Effector CD8-positive, alpha-beta T cell (primary cell): ENCODE measurements around the gene DNAJB8.

Experiments used
- DNase-seq: peaks from one replicate; lab custom pipeline; 2025; lab: John Stamatoyannopoulos, UW

The DNAJB8 gene

DNA sequence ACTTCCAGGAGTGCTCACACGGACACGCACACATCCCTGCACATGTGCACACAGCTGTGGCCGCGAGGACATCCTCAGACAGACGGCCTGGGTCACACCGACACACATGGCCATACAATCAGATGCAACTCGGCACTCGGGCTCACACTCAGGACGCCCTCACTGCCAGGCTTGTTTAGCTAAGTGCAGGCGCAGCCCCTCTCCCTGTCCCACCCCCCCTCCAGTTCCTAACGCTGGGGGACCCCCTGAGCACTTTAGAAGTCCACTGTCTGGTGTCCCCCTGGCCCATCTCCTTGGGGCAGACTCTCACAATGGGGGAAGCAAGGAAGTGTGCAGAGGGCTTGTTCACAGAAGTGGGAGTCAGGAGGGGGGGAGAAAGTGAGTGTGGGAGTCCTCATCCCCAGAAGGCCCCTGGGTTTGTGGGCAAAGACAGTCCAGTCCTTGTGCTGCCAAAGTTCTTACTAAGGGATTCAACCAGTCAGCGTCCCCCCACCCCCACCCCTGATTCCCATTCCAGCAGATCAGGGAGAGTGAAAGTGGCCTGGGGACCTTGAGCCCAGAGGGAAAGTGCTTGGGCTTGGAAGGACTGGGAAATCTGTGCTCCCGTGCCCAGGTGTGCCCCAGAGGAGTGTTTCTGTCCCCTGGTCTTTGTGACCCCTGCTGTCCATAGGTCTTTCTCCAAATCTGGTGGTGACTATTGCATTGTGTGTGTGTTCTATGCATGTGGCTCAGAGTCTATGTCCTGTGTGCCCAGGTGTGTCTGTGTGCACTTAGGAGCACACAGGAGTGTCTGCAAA lies 27.1 kb upstream of the DNAJB8 start:
- DNase-seq = no peak

DNA sequence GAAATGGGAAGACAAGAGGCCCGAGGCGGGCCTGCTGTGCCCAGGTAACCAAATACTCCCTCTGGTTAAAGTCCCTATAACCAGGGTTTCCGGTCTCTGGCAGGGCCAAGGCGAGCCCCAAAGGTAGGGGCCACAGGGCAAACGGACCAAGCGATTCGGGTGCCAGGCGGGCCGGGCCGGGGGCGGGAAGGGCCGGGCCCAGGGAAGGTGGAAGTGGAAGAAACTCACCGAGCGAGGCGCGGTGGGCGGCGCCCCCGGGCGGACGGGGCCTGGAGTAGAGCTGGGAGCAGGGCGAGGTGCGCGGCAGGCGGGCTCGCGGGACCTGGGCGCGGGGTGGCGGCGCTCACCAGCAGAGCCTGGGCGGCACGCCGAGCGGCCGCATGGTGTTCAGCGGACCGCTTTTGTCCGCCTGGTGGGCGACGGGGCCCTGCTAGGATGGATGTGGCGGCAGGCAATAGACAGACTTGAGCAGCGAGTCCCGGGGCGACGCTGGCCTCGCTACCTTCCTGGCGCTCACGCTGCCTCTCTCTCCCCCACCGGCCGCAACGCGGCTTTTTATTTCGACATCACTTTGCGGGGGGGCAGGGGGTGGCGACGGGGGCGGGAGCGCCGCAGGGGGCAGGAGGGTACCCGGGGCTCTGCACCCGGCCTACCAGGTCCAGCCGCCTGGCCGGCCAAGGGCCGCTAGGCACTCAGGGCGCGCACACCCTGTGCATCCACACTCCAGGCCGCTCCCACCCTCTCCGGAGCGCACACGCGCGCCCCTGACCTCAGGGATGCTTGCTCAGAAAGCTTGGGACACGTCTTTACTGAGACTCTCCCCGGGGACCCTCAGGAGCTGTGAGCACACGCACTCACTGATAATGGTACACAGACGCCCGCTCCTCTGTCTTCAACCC lies 26.2 kb upstream of the DNAJB8 start, which contains the start of gene GATA2:
Gene GATA2 (minus strand): TSS at position 531 of the 899 bp plus-strand sequence. CDS start 6,170 bp downstream, outside the sequence.
- DNase-seq = no peak

DNA sequence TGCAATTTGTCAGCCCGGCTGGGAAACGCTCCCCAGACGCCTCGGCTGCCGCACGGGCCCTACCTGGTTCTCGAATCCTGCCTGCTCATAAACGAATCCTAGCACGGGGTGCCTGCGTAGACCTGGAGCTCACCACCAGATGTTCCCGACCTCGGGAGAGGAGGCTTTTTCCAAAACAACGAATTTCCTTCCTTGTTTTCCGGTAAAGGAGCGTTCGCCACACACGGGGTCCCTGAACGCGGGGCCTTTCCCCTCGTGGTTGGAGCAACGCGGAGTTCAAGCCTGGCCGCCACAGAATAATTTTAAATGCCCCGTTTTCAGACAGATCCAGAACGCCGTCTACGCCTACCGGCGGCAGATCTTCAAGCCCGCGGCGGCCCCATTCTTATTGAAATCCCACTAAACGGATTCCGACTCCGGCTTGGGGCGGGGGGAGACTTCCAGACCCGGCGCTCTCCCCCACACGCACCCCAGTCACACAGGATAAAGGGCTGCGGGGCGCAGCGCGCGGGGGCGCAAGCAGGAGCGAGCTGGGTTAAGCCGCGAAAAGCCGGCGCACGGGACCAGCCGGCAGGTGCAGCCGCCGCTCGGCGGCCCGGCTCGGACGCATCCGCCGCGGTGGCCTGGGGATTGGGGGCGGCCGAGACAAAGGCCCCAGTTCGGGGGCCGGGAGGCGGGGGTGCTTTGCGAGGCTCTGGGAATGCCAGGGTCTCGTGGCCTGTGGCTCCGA lies 25.4 kb upstream of the DNAJB8 start:
- no peak for DNase-seq

DNA sequence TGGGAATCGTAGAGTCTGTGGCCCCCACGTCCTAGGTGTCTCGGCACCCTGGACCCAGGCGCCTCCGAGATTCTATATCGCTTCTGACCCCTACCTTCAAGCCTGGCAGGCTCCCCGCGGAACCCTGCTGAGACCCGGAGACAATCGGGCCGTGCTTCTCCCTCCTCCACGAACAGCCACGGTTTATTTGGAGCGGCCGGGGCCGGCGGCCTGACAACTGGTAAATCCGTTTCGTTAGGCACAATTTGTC lies 24.9 kb upstream of the DNAJB8 start:
- DNase-seq = no peak

DNA sequence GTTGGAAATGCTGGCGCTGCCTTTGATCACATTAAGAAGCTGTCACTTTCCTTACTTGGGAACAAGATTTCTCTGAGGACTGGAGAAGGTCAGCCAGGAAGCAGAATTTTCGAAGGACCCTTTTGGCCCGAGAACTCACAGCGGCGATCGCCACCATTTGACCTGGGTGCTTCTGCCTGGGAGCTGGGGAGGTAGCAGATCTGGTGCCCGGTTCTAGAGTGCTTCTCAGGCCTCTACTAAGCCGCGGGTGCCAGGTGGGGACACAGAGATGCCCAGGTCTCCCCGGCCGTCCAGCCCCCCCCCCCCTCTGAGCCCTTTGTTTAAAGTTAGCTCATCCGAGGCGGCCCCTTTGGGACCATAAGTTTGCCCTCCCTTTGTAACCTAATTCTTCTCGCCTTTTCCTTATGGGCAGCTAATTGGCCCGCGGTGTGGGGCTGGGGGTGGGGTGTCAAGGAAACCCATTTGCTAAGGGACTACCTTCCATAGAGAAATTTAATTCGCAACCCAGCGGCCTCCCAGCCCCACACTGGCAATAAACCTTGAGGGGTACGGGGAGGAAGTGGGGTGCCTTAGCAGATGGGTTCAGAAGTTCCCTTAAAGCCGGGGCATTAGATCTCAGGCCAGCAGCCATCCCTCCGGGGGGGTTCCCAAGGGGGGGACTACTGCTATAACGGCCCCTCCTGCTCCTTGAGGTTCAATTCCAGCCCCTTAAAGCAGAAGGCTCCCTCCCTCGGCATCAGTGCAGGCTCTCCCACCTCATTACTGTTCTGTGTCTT lies 24.4 kb upstream of the DNAJB8 start:
- no peak for DNase-seq

DNA sequence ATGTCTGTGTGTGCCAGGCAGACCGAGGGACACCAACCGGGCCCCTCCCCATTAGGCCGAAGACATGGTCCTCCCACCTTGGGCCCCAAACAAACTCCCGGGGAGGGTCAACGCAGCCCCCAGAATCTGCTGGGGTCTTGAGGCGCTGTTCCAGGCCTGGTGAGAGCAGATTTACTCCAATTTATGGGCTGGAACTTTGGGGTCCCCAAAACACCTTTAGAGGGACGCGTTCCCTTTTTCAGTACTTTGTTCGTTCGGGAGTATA lies 23.9 kb upstream of the DNAJB8 start:
- no peak for DNase-seq

DNA sequence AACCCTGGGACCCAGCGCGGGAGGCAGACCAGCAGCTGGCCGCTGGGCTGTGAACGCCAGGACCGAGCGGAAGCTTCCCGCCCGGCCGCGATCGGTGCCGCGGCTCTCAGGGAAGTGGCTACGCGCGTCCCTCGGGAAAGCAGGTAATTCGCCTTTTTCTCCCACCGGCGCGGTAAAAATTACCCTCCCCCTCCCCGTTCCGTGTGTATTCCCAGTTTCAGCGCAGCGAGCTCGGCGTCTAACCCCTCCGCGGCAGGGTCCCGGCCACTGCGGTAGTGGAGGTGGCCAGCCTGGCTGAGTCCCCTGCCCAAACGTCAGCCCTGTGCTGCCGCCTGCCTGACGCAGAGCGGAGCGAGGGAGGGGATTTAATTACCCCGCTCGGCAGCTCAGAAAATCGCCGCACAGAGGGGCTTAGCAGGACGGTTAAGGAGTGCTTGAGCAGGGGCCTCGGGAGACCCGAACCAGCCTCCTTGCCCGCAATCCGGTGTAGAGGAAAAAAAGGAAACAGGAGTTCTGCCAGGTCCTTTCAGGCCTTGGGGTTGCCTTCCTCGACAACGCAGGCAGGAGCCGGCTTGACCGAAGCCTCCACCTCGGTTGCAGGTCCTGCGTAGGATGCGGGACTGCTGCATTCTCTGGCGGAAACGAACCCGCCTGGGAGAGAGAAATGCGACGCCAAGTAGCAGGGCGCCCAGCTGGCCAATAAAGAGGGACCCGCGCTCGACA lies 23.4 kb upstream of the DNAJB8 start:
- no peak for DNase-seq

DNA sequence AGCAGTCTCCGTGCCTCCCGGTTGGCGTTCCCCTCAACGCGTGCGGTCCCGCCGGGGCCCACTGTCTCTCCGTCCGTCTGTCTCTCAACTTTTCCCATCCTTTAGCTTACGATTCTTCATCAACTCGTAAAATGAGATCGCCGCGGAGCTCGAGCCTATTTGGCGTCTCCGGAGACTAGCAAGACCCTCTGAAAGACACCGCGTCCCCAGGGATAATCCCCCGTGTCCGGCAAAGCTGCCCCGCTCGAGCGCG lies 22.9 kb upstream of the DNAJB8 start:
- DNase-seq = no peak

DNA sequence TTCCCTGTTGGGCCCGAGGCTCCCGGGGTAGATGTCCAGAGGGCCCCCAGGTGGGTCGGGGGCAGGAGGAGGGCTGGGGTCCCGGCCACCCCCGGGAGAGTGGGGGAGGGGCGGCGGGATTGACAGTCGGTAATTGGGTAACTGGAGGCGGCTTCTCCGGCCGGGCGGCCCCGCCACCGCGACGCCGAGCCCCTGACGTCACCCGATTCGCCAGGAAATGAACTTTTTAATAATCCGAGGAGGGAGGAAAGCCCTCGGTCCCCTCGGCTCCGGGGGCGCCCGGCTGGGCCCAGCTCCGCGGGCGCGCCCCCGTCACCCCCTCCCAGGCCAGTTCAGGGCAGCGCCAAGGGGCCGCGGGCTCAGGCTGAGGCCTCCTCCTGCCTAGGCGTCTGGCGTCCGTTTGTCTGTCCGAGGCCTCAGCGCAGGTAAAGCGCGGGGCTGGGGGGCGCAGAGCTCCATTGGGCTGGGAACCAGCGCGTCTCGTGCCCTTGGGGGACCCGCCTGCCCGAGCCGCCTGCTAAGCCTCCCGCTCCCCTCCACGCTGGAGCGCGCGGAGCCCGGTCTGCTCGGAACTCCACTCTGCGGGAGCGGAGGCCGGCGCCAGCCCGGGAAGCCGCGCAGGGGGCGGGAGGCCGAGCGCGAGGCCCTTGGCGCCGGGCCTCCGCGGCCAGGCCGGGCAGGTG lies 22.4 kb upstream of the DNAJB8 start:
- no peak for DNase-seq

DNA sequence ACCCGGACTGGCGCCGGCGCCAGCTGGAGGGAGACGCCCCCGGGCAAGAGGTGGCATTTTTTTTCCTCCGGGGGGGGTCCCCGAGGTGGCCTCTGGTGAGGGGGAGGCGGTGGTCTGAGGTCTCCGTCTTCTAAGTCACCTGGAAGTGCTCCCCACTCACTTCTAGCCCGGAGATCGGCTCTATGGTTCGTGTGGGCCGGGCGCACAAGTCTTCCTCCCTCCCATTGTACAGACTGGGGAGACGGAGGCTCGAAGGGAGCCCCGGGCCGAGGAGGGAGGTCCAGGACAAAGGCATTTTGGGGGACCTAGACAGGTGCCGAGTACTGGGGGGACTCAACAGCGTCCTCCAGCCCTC lies 21.9 kb upstream of the DNAJB8 start:
- DNase-seq = no peak

DNA sequence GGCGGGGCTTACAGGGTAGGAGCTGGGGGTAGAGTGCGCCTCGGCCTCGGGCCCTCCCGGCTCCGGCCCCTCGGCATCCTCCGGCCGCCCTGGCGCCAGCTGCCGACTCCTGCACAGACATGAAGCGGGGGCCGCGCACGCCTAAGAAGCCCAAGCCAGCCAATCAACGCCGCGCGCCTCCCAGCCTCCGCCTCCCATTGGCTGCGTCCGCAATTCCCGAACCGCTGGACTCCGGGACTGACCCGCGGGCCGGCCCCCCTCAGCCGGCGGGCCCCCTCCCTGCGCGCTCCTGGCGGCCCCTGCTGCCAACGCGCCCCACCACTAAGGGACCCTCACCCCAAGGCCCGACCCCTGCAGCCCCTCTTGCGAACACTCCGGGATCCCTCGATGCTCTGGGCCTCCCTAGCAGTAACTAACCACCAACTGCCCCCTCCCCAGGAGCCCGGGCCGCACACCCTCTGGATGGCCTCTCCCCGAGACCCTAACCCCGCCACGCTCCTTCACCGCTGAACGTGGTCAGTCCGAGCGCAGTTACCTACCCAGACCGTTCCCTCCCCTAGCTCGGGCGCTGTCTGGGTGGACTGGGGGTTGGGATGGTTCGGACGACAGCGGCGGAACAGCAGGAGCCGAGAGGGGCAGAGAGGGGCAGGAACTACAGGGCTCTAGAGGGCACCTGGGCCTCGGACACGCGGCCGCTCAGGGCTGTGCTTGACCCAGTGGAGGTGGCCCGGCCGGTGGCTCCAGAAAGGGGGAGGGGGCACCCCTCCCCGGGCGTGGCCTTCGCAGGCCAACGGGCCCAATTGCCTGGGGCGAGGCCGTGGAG lies 21.3 kb upstream of the DNAJB8 start:
- DNase-seq = no peak

DNA sequence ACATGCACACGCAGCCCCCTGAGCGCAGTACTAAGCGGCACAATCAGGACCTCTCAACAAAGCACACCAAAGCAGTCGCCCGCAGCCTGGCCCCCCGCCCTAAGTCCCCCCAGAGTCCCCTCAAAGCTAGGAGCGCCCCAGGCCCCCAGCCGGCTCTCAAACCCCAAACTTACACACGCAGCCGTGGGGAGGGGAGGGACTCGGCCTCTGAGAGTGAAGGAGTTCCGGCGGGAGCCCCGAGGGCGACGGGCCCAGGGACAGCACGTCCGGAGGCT lies 20.8 kb upstream of the DNAJB8 start:
- DNase-seq = no peak

DNA sequence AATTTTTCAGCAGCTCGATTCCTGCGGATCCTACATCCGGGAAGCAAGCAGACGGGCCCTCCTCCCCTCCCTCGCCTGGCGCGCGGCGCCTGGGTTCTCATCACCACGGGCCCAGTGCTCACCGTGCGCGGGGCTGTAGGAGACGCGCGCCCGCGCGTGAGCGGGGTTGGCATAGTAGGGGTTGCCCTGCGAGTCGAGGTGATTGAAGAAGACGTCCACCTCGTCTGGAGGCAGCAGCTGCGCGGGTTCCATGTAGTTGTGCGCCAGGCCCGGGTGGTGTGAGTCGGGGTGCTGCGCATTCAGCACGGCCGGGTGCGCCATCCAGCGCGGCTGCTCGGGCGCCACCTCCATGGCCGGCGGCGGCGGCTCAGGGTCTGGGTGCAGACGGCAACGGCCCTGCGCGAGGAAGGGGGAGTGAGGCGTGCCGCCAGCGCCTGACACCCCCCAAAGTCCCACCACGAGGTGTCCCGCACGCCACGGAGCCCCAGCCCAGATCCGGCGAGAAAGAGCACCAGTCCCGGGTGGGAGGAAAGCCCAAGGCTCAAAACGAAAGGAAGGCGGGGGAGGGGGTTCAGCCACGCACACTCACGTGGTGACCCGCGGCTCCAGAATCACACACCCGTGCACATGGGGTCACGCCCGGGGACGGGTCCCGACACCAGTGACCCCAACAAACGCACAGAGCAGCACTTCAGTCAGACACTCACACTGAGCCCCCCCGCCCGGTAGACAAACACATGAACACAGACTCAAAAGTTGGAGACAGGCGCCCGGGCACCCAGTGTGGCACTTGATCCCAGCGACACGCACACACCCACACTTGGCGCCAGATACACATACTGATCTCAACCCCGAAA lies 20.2 kb upstream of the DNAJB8 start:
- DNase-seq = no peak

DNA sequence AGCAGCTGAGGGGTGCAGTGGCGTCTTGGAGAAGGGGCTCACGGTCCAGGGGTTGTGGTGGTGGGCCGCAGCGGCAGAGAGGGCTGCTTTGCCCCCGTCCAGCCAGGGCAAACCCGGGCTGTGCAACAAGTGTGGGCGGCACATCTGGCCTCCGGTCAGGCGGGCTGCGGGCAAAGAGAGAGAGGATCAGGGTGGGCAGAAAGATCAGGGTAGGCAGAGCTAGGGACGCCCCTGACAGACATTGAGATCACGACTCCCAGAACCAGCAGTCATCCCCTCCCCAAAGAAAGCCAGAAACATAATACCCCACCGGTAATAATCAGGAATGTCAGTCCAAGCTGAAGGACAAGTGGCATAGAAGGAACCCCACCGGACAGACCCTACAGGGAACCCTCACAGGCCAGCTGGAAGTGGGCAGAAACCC lies 19.5 kb upstream of the DNAJB8 start:
- DNase-seq = no peak

DNA sequence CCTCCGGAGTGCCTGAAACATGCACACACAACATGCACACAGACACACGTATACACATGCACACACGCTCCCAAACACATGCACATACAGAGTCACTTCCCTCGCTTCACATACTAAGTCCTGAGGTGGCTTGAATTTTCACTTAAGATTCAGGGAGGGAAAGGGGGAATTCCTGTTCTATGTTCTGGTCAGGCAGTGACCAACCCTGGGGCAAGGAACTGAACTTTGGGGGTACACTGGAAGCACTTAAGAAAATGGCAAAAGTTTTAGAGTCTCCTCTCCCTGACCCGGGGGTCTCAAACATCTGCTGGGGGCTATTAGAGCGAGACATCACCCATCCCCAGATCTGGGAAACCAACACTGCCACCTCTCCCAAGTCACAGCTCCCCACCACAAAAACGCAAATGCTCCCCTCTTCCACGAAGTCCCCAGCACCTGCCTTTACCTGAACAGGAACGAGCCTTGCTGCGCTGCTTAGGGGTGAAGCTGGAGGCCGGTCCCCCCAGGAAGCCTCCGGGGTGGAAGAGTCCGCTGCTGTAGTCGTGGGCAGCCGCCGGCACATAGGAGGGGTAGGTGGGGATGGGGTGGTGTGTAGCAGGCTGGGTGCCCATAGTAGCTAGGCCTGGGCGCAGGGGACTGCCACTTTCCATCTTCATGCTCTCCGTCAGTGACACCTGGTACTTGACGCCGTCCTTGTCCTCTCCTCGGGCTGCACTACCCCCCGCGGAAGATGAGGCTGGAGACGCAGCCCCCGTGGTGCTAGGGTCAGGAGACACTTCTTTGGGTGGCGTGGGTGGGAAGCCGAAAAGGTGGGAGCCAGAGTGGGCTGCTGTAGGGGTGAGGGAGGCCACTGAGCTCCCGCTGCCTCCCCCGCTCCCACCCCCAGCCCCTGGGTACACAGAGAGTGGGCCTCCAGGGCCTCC lies 18.9 kb upstream of the DNAJB8 start:
- DNase-seq = no peak

DNA sequence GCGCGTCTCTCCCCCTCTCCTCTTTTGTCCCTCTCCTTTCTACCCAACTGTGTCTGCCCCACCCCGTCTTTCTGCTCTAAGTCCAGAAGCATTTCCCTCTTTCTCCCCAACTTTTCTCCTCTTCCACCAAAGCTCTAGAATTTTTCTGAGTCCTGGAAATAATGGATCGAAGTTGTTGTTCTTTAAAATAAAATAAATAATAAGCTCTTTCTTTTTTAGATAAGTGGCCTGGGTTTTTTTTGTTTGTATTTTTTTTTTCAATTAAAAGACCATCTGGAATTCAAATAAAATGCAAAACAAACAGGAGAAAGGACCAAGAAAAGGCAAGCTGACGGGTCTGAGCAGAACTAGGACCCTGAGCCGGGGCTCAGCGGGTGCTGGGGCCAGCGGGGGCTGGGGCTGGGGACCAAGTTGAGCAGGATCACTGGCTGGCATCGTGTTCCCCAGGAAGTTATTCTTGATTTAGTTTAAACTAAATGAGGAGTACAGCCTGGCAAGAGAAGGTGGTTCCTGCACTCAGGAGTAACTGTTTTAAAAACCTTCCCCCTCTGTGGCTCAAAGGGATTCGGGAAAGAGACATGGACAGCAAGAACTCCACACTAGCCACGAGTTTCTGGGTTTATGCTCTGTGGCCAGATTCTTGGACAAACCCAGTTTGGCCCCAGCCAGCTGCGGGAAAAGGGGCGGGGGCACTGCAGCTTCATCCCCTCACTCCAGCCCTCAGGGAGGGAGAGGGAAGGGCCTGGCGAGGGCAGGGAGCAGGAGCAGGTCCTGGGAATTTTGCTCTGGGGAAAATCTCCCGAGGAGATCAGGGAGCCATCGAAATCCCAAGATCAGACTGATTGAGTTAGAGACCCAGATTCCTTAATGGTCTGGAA lies 18.0 kb upstream of the DNAJB8 start:
- DNase-seq = no peak

DNA sequence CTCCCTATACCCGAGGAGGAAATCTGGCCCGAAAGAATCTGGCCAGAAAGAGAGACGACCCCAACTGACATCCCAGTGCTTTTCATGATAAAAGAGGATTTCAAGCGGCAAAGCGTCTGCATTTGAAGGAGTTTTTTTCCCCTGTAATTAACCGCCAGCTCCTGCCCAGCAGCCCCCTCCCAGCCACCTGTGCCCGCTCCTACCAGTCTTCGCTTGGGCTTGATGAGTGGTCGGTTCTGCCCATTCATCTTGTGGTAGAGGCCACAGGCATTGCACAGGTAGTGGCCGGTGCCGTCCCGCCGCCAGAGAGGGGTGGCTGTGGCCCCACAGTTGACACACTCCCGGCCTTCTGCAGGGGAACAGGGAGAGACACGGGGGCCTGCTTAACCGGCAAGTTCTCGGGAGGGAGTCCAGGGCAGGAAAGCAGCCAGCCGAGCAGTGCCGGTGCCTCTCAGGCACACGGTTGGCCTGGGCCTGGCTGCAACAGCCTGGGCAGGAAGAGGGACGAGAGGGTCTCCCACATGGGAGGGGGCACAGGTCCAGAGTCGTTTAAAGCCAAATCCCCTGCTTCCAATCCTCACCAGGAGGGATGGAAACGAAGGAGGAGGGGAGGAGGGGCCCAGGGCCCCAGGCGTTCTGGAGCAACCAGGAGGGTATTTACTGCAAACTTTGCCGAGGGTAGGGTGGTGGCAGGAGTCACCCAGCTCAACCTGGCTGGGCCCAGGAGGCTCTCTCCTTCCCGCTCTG lies 17.1 kb upstream of the DNAJB8 start:
- no peak for DNase-seq
